HepG2 (cell line): ENCODE measurements around the gene SVIP. TPM values are rescaled to one million over a fixed set of nuclear protein-coding genes. Genes with fewer than 3 reads are reported as not detected.

Source experiments
- ATAC-seq: fragments of 200-7000 bp; cut with Tn5 transposase; 3 replicates; pipeline ENCODE4 v1.9.1; 2020; ENCODE audit warnings: mild to moderate bottlenecking, moderate library complexity
- BruUV-seq: library from RNA; stranded (reverse); fragments of 400-500 nt; replicated peaks from 2 replicates; lab custom pipeline; 2021; lab: Mats Ljungman, UMichigan
- CTCF ChIA-PET: fragments of 300-600 bp; formaldehyde crosslinking; extraction: SDS; loops from one replicate; lab custom pipeline; 2021; ENCODE audit warnings: low total read pairs, inconsistent platforms, low intra/inter-chr PET ratio; lab: Yijun Ruan, JAX
- POLR2A ChIA-PET: fragments of 350-600 bp; sonication (Branson Sonifier 250); formaldehyde crosslinking; loops from one replicate; lab custom pipeline; 2020; ENCODE audit warnings: antibody characterized with exemption, inconsistent platforms; lab: Yijun Ruan, JAX
- DNase-seq: peaks from one replicate; pipeline ENCODE4 v3.0.0-alpha.2; 2015; ENCODE audit warnings: low spot score
- FAIRE-seq: peaks from 3 replicates; lab custom pipeline; 2011; peaks lifted over from hg19 to GRCh38; lab: Jason Lieb, UNC
- H2AFZ ChIP-seq: one replicate; pipeline ENCODE4 v1.6.1; 2011; ENCODE audit warnings: low read length, inconsistent platforms
- H3K27ac ChIP-seq: fragments of 300-600 bp; 3 replicates; pipeline ENCODE4 v1.8.0; 2011; ENCODE audit warnings: mixed run types, mild to moderate bottlenecking, mixed read lengths, low read length, inconsistent platforms; ENCODE audit not compliant: insufficient read depth; ENCODE audit errors: extremely low read length
- H3K27me3 ChIP-seq, 2 experiments: fragments of 200-600 bp in 1 of 2; 2 replicates in 1 of 2; 3 replicates in 1 of 2; pipeline versions ENCODE4 v1.6.0 to v1.8.0; 2011; ENCODE audit warnings: low read length in 2 of 2, mild to moderate bottlenecking in 2 of 2, moderate library complexity in 2 of 2, inconsistent platforms in 1 of 2; ENCODE audit not compliant: insufficient read depth in 2 of 2, control insufficient read depth in 1 of 2
- H3K36me3 ChIP-seq, 2 experiments: fragments of 200-600 bp in 1 of 2; replicated peaks in 1 of 2; 2 replicates in 1 of 2; 3 replicates in 1 of 2; pipeline versions ENCODE4 v1.5.1 to v1.8.0; 2011; ENCODE audit warnings: low read length in 2 of 2, inconsistent platforms in 1 of 2; ENCODE audit not compliant: insufficient read depth in 2 of 2, control insufficient read depth in 1 of 2
- H3K4me1 ChIP-seq: 2 replicates; pipeline ENCODE4 v1.5.1; 2012; ENCODE audit warnings: low read length, inconsistent platforms; ENCODE audit not compliant: insufficient read depth
- H3K4me2 ChIP-seq: 2 replicates; pipeline ENCODE4 v1.6.0; 2011; ENCODE audit warnings: low read depth, low read length, inconsistent platforms
- H3K4me3 ChIP-seq, 3 experiments: fragments of 200-600 bp in 1 of 3; sonication (generic), shearing (Covaris generic) in 1 of 3; replicated peaks in 1 of 3; 2 replicates each; pipeline ENCODE4 v1.5.1; 2011 to 2016; ENCODE audit warnings: low read length in 3 of 3, inconsistent platforms in 2 of 3, low read depth in 2 of 3, mild to moderate bottlenecking in 2 of 3, control low read depth in 1 of 3, mixed read lengths in 1 of 3; ENCODE audit not compliant: insufficient read depth in 1 of 3
- H3K79me2 ChIP-seq: one replicate; pipeline ENCODE4 v1.6.1; 2011; ENCODE audit warnings: low read length, inconsistent platforms; ENCODE audit not compliant: insufficient read depth
- H3K9ac ChIP-seq: 2 replicates; pipeline ENCODE4 v1.6.0; 2011; ENCODE audit warnings: mild to moderate bottlenecking, low read depth, low read length, inconsistent platforms; ENCODE audit not compliant: insufficient read depth
- H3K9me3 ChIP-seq: 2 replicates; pipeline ENCODE4 v1.5.1; 2012; ENCODE audit warnings: mild to moderate bottlenecking, low read length
- H4K20me1 ChIP-seq: 2 replicates; pipeline ENCODE4 v1.6.0; 2011; ENCODE audit warnings: inconsistent platforms, mild to moderate bottlenecking, low read length, moderate library complexity; ENCODE audit not compliant: insufficient read depth
- CAMTA2 ChIP-seq: sonication (generic); formaldehyde crosslinking; IDR thresholded peaks from 2 replicates; pipeline ENCODE4 v1.4.0; 2020; ENCODE audit warnings: mild to moderate bottlenecking, missing genetic modification reagents, borderline replicate concordance
- ESRRA ChIP-seq: sonication (generic); formaldehyde crosslinking; IDR thresholded peaks from 2 replicates; pipeline ENCODE4 v1.5.1; 2020; ENCODE audit warnings: mild to moderate bottlenecking, low read depth, missing genetic modification reagents
- HMG20A ChIP-seq: IDR thresholded peaks from 2 replicates; pipeline ENCODE4 v1.6.1; 2016; ENCODE audit warnings: borderline replicate concordance
- HMGXB4 ChIP-seq, 2 experiments: sonication (generic) in 1 of 2; formaldehyde crosslinking in 1 of 2; IDR thresholded peaks; 2 replicates each; pipeline versions ENCODE4 v1.4.0 to v1.6.1; 2018 to 2020; ENCODE audit warnings: missing genetic modification reagents in 2 of 2, borderline replicate concordance in 1 of 2, low read depth in 1 of 2, mild to moderate bottlenecking in 1 of 2, missing biosample characterization in 1 of 2
- IRF9 ChIP-seq: sonication (generic); formaldehyde crosslinking; IDR thresholded peaks from 2 replicates; pipeline ENCODE4 v1.8.0; 2022; ENCODE audit warnings: missing genetic modification reagents, mild to moderate bottlenecking, borderline replicate concordance
- PLSCR1 ChIP-seq: sonication (generic); formaldehyde crosslinking; IDR thresholded peaks from 2 replicates; pipeline ENCODE4 v1.5.0; 2020; ENCODE audit warnings: missing genetic modification reagents, mild to moderate bottlenecking, borderline replicate concordance
- POGK ChIP-seq: sonication (generic); formaldehyde crosslinking; conservative IDR thresholded peaks from 2 replicates; pipeline ENCODE4 v1.8.0; 2022; ENCODE audit warnings: mild to moderate bottlenecking, moderate library complexity, missing genetic modification reagents
- POLR2AphosphoS5 ChIP-seq: IDR thresholded peaks from 2 replicates; pipeline ENCODE4 v1.6.1; 2012; ENCODE audit warnings: low read depth, low read length
- RCOR2 ChIP-seq: IDR thresholded peaks from 2 replicates; pipeline ENCODE4 v1.6.1; 2016; ENCODE audit warnings: missing biosample characterization, missing genetic modification reagents
- SMAD3 ChIP-seq: sonication (generic); formaldehyde crosslinking; IDR thresholded peaks from 2 replicates; pipeline ENCODE4 v1.4.0; 2020; ENCODE audit warnings: missing genetic modification reagents
- U2AF1 ChIP-seq: fragments of 200-400 bp; formaldehyde crosslinking; optimal IDR thresholded peaks from 2 replicates; pipeline ENCODE3; 2017; ENCODE audit warnings: mild to moderate bottlenecking, low read depth, low read length
- XRCC5 ChIP-seq: fragments of 200-400 bp; formaldehyde crosslinking; optimal IDR thresholded peaks from 2 replicates; pipeline ENCODE3; 2017; ENCODE audit warnings: mild to moderate bottlenecking, low read length
- ZNF17 ChIP-seq: sonication (generic); formaldehyde crosslinking; IDR thresholded peaks from 2 replicates; pipeline ENCODE4 v1.5.0; 2020; ENCODE audit warnings: mild to moderate bottlenecking, missing genetic modification reagents
- ZNF230 ChIP-seq: sonication (generic); formaldehyde crosslinking; IDR thresholded peaks from 2 replicates; pipeline ENCODE4 v1.4.0; 2020; ENCODE audit warnings: mild to moderate bottlenecking, missing genetic modification reagents
- ZNF510 ChIP-seq: sonication (generic); formaldehyde crosslinking; IDR thresholded peaks from 2 replicates; pipeline ENCODE4 v1.4.0; 2020; ENCODE audit warnings: low read depth, mild to moderate bottlenecking, missing genetic modification reagents
- ZNF572 ChIP-seq: sonication (generic); formaldehyde crosslinking; IDR thresholded peaks from 2 replicates; pipeline ENCODE4 v1.5.1; 2020; ENCODE audit warnings: mild to moderate bottlenecking, missing genetic modification reagents
- ZNF598 ChIP-seq: sonication (generic); formaldehyde crosslinking; IDR thresholded peaks from 2 replicates; pipeline ENCODE4 v1.5.1; 2020; ENCODE audit warnings: mild to moderate bottlenecking, missing genetic modification reagents, borderline replicate concordance
- WGBS: methylation state at CpG from one replicate; pipeline ENCODE4 v1.1.6; 2017; ENCODE audit warnings: low lambda C conversion rate; 5-methylcytosine and 5-hydroxymethylcytosine counted together
- in situ Hi-C: cut with HindIII; loops from 2 replicates; pipeline ENCODE4 v1.10.0; 2017; ENCODE audit warnings: low pct_unique_long_range_greater_than_20kb; ENCODE audit not compliant: extremely low pct_ligation_motif_present
- intact Hi-C: fragments of 100-400 bp; cut with micrococcal nuclease; formaldehyde crosslinking; loops from one replicate; pipeline ENCODE4 v1.10.0; 2022; ENCODE audit not compliant: unreplicated experiment
- polyA plus RNA-seq, 8 experiments: library from polyadenylated mRNA; depleted of rRNA in 3 of 8; stranded (reverse) in 7 of 8; unstranded in 1 of 8; fragments of >200 nt; fragmentation: Illumina TruSeq in 4 of 8; extraction: Trizol in 4 of 8; gene quantifications; 2 replicates each; pipeline versions ENCODE4 v1.2.1 to v1.2.3, GENCODE V29; 2011 to 2016; ENCODE audit warnings: low read depth in 4 of 8, missing spikeins in 1 of 8, mixed read lengths in 1 of 8; ENCODE audit not compliant: insufficient read depth in 1 of 8
- total RNA-seq, 5 experiments: library from RNA; depleted of rRNA; stranded (reverse); fragments of >200 nt; fragmentation: Illumina TruSeq; extraction: Trizol; gene quantifications; 2 replicates each; pipeline ENCODE4 v1.2.3, GENCODE V29; 2016; ENCODE audit warnings: low read depth in 1 of 5

SVIP gene
- total and polyA plus RNA-seq, 2 of the 13 experiments (the other 11 are each of a cell fraction or from before 2014, with no cell fraction given), result 6.3 to 27.2 TPM

- ChIA-PET CTCF (no interaction called here), POLR2A (no interaction called here)
- Histone ChIP-seq H3K4me2 (no peak overlapping the region), H4K20me1 (no peaks in the 10 kb centered on the region), H3K36me3 (no peaks in the 10 kb centered on the region), H3K79me2 (no peaks in the 10 kb centered on the region), H3K9ac (no peak overlapping the region), H3K9me3 (no peaks in the 10 kb centered on the region), H3K4me1 (peaks cover 9% of the 10 kb centered on the region), H3K4me3 (no peak overlapping the region), H2AFZ (no peak overlapping the region), H3K27me3 (no peaks in the 10 kb centered on the region), H3K27ac (no peak overlapping the region)
- WGBS, result 94% methylated on average over 3 of the region's 3 CpGs
- ATAC-seq, result no peak
- intact Hi-C loops, result no loop called here
- DNase-seq, result no peak
- no peak for TF ChIP-seq ESRRA (CRISPR knock-in tag)
- no peak for TF ChIP-seq PLSCR1
- TF ChIP-seq ZNF510 (CRISPR knock-in tag), result no peak
- no peak for TF ChIP-seq XRCC5
- no peak for TF ChIP-seq U2AF1
- no peak for TF ChIP-seq CAMTA2
- TF ChIP-seq ZNF230 (CRISPR knock-in tag), result no peak
- TF ChIP-seq ZNF572, result no peak
- no peak for TF ChIP-seq HMG20A (CRISPR knock-in tag)
- TF ChIP-seq ZNF17 (CRISPR knock-in tag), result no peak
- TF ChIP-seq HMGXB4 (CRISPR knock-in tag; IDR thresholded peaks at IDR 0.05; ENCODE audit: borderline replicate concordance in 1 of 2, low read depth in 1 of 2), result no peak
- no peak for TF ChIP-seq IRF9 (CRISPR knock-in tag)
- TF ChIP-seq RCOR2, result no peak
- no peak for TF ChIP-seq ZNF598
- TF ChIP-seq POLR2AphosphoS5, result no peak
- TF ChIP-seq POGK (CRISPR knock-in tag), result no peak
- no peak for TF ChIP-seq SMAD3
- no TSS peak for BruUV-seq
- in situ Hi-C loops, result no loop called here
- FAIRE-seq, result no peak
Measured at GRCh38 chr11:22780952-22781593, 48.5 kb downstream of the SVIP start.
